Urinary bladder (tissue), 4 donors: ENCODE data around the gene MMS19. TPM values are rescaled to one million over a fixed set of nuclear protein-coding genes. Genes with fewer than 3 reads are reported as not detected.

ENCODE experiments used
- DNase-seq: peaks from one replicate; pipeline ENCODE4 v3.0.0-alpha.2; 2015; ENCODE audit errors: extremely low spot score
- H3K27ac ChIP-seq: one replicate; pipeline ENCODE4 v1.5.1; 2013; ENCODE audit warnings: low read depth, mild to moderate bottlenecking, moderate library complexity
- H3K36me3 ChIP-seq: one replicate; pipeline ENCODE4 v1.6.1; 2013; ENCODE audit warnings: mild to moderate bottlenecking, moderate library complexity; ENCODE audit not compliant: insufficient read depth
- H3K4me1 ChIP-seq: one replicate; pipeline ENCODE4 v1.6.1; 2013; ENCODE audit warnings: mild to moderate bottlenecking, moderate library complexity; ENCODE audit not compliant: insufficient read depth
- H3K4me3 ChIP-seq: one replicate; pipeline ENCODE4 v1.5.1; 2013; ENCODE audit warnings: low read depth, low read length
- WGBS: extraction: QIAGEN DNeasy Blood & Tissue Kit; methylation state at CpG from one replicate; pipeline ENCODE4 v1.1.7; 2013; 5-methylcytosine and 5-hydroxymethylcytosine counted together
- polyA plus RNA-seq: library from polyadenylated mRNA; stranded (reverse); fragments of 200-250 nt; gene quantifications from one replicate; pipeline ENCODE4 v1.2.3, GENCODE V29; 2013
- total RNA-seq: library from RNA; depleted of rRNA; stranded (reverse); fragments of >200 nt; gene quantifications from one replicate; pipeline ENCODE4 v1.2.3, GENCODE V29; 2014
- donor health status: healthy with polysubstance abuse.
- donor health status: healthy.

The MMS19 gene
- total and polyA plus RNA-seq, 2 donors, result 43.7 to 49.0 TPM

GRCh38 chr10:97459111-97459510 lies 39.1 kb downstream of the MMS19 start:
- 95% methylated on average over 7 of the region's 7 CpGs for WGBS

GRCh38 chr10:97456686-97457065 lies 41.5 kb downstream of the MMS19 start:
- H3K4me1 ChIP-seq, result no peaks in the 10 kb centered on the region
- H3K36me3 ChIP-seq, result peaks cover 2% of the 10 kb centered on the region
- 72% methylated on average over 3 of the region's 3 CpGs for WGBS

More at GRCh38 chr10:97459111-97459510, 39.1 kb downstream of the MMS19 start:
- DNase-seq, result no peak
- no peak overlapping the region for H3K4me3 ChIP-seq
- H3K36me3 ChIP-seq, result peaks cover 3% of the 10 kb centered on the region
- no peaks in the 10 kb centered on the region for H3K4me1 ChIP-seq
- H3K27ac ChIP-seq, result no peak overlapping the region

DNA sequence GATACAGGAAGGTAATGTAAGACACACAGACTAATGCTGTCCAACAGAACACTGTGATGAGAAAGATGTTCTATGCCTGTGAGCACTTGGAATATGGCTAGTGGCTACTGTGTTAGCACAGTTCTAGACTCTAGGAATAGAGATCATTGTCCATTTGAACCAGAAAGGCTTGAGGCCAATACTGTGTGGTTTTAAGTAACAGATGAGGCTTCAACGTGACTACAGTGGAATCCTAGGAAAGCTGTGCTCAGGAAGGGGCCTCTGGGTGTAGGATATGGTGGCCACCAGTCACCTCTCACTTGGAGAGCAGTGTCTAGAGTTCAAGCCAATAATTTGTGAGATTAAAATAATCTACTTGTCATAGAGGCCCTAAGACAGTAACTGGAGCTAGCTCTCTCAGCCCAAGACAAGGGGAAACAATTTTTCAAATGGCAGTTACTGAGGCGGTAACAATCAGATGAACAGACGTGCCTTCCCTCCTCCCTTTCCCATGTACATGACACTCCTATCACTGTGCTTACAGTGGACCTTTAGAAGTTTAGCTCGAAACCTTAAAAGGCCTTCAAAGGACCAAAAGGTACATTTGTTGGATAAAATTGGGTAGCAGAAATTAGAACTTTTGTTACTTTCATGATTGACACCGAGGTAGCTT lies 42.1 kb downstream of the MMS19 start:
- 67% methylated on average over 5 of the region's 5 CpGs for WGBS

More at GRCh38 chr10:97456686-97457065, 41.5 kb downstream of the MMS19 start:
- H3K4me3 ChIP-seq, result no peak overlapping the region
- no peak for DNase-seq
- no peak overlapping the region for H3K27ac ChIP-seq

GRCh38 chr10:97454330-97455036 lies 43.7 kb downstream of the MMS19 start:
- DNase-seq, result peak; percentile 58
- Histone ChIP-seq H3K36me3 (no peaks in the 10 kb centered on the region), H3K4me1 (no peaks in the 10 kb centered on the region), H3K4me3 (no peak overlapping the region), H3K27ac (no peak overlapping the region)
- WGBS, result 74% methylated on average over 3 of the region's 3 CpGs

More for the DNA sequence above, 42.1 kb downstream of the MMS19 start:
- H3K4me1 ChIP-seq, result no peaks in the 10 kb centered on the region
- no peak for DNase-seq
- H3K36me3 ChIP-seq, result peaks cover 2% of the 10 kb centered on the region
- no peak overlapping the region for H3K4me3 ChIP-seq
- H3K27ac ChIP-seq, result no peak overlapping the region

DNA sequence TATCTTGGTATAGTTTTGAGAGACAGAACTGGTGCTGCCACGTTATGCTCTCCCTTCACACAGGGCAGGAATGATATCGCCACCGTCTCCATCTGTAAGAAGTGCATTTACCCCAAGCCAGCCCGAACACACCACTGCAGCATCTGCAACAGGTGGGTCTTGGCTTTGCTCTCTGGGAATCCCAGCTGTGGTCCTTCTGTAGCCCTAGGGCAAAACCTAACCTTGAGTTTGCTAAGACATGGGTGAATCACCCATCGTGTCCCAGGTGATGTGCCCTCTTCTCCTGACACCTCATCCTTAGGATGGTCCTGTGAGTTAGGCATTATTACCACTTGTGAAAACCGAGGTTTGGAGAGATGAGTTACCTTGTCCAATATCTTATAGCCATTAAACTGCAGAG lies 45.9 kb downstream of the MMS19 start:
- no peak overlapping the region for H3K4me3 ChIP-seq
- no peaks in the 10 kb centered on the region for H3K36me3 ChIP-seq
- WGBS, result 91% methylated on average over 6 of the region's 6 CpGs
- no peaks in the 10 kb centered on the region for H3K4me1 ChIP-seq
- no peak for DNase-seq
- no peak overlapping the region for H3K27ac ChIP-seq

DNA sequence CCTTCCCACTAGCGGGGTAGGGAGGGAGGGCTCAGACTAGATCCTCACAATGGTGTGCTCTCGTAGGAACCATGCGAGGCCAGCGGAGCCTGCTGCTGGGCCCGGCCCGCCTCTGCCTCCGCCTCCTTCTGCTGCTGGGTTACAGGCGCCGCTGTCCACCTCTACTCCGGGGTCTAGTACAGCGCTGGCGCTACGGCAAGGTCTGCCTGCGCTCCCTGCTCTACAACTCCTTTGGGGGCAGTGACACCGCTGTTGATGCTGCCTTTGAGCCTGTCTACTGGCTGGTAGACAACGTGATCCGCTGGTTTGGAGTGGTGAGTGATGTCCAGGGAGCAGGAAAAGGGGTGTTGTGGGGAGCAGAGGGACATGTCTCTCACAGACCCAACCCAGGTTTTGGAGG lies 46.6 kb downstream of the MMS19 start:
- no peaks in the 10 kb centered on the region for H3K4me1 ChIP-seq
- H3K36me3 ChIP-seq, result no peaks in the 10 kb centered on the region
- no peak overlapping the region for H3K27ac ChIP-seq
- H3K4me3 ChIP-seq, result no peak overlapping the region
- 93% methylated on average over 17 of the region's 17 CpGs for WGBS
- no peak for DNase-seq

GRCh38 chr10:97450828-97451227 lies 47.4 kb downstream of the MMS19 start:
- no peak overlapping the region for H3K27ac ChIP-seq
- no peak for DNase-seq
- H3K36me3 ChIP-seq, result no peaks in the 10 kb centered on the region
- no peak overlapping the region for H3K4me3 ChIP-seq
- H3K4me1 ChIP-seq, result no peaks in the 10 kb centered on the region
- WGBS, result 77% methylated on average over 2 of the region's 2 CpGs

GRCh38 chr10:97445722-97446639 lies 52.2 kb downstream of the MMS19 start, which contains the start of the genes EXOSC1 and ZDHHC16:
TSS of gene EXOSC1 (minus strand) at chr10:97446006. CDS start at chr10:97445985, 21 bp downstream.
TSS of gene ZDHHC16 (plus strand) at chr10:97446175. CDS start at chr10:97451676, 5,501 bp downstream.
- peak within 1 kb of the TSS; percentile 64 for H3K4me3 ChIP-seq
- H3K36me3 ChIP-seq, result no peaks in the 10 kb centered on the region
- no peak within 1 kb of the TSS for H3K27ac ChIP-seq
- H3K4me1 ChIP-seq, result no peaks in the 10 kb centered on the region
- peak; percentile 95 for DNase-seq
- under 1% methylated on average over 66 of the region's 66 CpGs for WGBS

DNA sequence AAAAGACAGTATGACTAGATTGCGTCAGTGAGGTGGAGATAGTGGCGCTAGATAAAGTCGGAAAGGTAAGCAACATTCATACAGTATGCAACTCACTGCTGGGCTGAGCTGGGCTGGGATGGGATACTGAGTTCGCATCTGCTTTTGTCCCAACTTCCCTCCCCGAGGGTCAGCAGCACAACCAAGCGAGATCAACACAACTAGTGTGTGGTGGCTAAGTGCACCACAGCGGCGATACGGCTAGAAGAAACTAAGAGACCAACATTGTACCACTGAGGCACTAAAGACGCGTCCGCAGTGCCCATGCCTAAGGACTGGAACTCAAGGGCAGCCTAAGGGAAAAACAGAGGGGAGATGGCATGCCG lies 52.9 kb downstream of the MMS19 start:
- under 1% methylated on average over 13 of the region's 13 CpGs for WGBS
- Histone ChIP-seq H3K36me3 (no peaks in the 10 kb centered on the region), H3K27ac (no peak overlapping the region), H3K4me3 (peak overlapping the region; percentile 64), H3K4me1 (no peaks in the 10 kb centered on the region)
- no peak for DNase-seq

DNA sequence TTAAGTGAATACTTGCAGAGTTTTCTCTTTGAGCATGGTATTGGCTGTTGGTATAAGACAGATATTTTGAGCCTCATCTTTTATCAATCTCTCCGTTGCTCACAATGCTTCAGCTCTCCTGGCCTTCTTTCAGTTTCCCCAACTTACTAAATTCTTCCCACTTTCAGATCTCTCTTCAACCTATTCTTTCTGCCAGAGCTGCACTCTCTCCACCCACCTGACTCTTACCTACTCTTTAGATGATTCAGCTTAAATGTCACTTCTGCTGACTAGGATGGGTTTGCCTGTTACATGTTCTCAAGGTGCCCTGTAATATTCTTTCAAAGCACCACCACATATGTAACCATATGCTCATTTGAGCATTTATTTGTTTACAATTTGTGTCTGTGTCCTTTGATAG lies 54.0 kb downstream of the MMS19 start:
- H3K4me3 ChIP-seq, result no peak overlapping the region
- H3K4me1 ChIP-seq, result no peaks in the 10 kb centered on the region
- WGBS, result 89% methylated on average over 1 of the region's 1 CpG
- DNase-seq, result no peak
- no peak overlapping the region for H3K27ac ChIP-seq
- H3K36me3 ChIP-seq, result peaks cover 1% of the 10 kb centered on the region

DNA sequence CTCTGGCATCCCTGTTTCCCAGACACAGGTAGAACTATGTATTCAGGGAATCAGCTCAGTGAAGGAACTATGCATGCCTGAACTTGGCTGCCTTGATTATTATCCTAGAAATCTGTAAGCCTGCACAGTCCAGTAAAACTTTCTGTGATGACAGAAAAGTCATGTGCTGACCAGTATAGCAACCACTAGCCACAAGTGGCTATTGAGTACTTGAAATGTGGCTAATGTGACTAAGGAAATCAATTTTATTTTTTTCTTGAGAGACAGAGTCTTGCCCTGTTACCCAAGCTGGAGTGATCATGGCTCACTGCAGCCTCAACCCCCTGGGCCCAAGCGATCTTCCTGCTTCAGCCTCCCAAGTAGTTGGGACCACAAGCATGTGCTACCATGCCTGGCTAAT lies 55.9 kb downstream of the MMS19 start:
- 90% methylated on average over 1 of the region's 1 CpG for WGBS
- Histone ChIP-seq H3K4me3 (no peak overlapping the region), H3K36me3 (peaks cover 1% of the 10 kb centered on the region), H3K27ac (no peak overlapping the region), H3K4me1 (no peaks in the 10 kb centered on the region)
- no peak for DNase-seq

DNA sequence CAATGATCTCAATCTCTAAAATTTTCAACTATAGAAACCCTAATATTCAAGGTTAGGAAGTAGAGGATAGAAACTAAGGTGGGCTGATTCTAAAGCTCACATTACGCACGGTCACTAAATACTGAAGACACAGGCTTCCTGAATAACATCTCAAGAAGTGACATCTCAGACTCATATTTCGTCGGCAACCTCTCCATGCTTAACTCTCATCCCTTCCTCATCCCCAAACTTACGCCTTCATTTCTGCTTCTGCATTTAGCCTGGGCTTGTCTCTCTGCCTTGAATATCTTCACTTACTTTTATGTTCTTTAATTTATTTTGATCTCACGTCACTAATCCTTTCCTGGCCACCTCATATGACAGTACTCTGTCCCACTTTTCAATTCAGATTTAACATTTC lies 63.0 kb downstream of the MMS19 start:
- peaks cover 4% of the 10 kb centered on the region for H3K36me3 ChIP-seq
- WGBS, result 95% methylated on average over 6 of the region's 6 CpGs
- DNase-seq, result no peak

GRCh38 chr10:97434557-97434956 lies 63.7 kb downstream of the MMS19 start:
- H3K36me3 ChIP-seq, result peaks cover 3% of the 10 kb centered on the region
- H3K4me1 ChIP-seq, result no peaks in the 10 kb centered on the region
- no peak overlapping the region for H3K27ac ChIP-seq
- H3K4me3 ChIP-seq, result no peak overlapping the region
- WGBS, result 92% methylated on average over 1 of the region's 1 CpG
- no peak for DNase-seq

More for the DNA sequence above, 63.0 kb downstream of the MMS19 start:
- no peak overlapping the region for H3K4me3 ChIP-seq
- no peak overlapping the region for H3K27ac ChIP-seq
- no peaks in the 10 kb centered on the region for H3K4me1 ChIP-seq
